Upper lobe of right lung (tissue), 1 donor: ENCODE measurements around the gene SLC1A2. TPM values are rescaled to one million over a fixed set of nuclear protein-coding genes. Genes with fewer than 3 reads are reported as not detected.

Experiments
- ATAC-seq: fragments of 200-7000 bp; cut with Tn5 transposase; one replicate; pipeline ENCODE4 v1.9.1; 2020; ENCODE audit warnings: mild to moderate bottlenecking, moderate library complexity
- DNase-seq: peaks from one replicate; pipeline ENCODE4 v3.0.0-alpha.2; 2020
- H3K27ac ChIP-seq: fragments of 200-600 bp; one replicate; pipeline ENCODE4 v1.8.0; 2022
- H3K27me3 ChIP-seq: fragments of 200-600 bp; one replicate; pipeline ENCODE4 v1.8.0; 2022; ENCODE audit warnings: mild to moderate bottlenecking
- H3K36me3 ChIP-seq: fragments of 200-600 bp; one replicate; pipeline ENCODE4 v1.8.0; 2022
- H3K4me1 ChIP-seq: fragments of 200-600 bp; one replicate; pipeline ENCODE4 v1.8.0; 2022
- H3K4me3 ChIP-seq: fragments of 200-600 bp; one replicate; pipeline ENCODE4 v1.8.0; 2022; ENCODE audit warnings: mild to moderate bottlenecking
- H3K9me3 ChIP-seq: fragments of 200-600 bp; one replicate; pipeline ENCODE4 v1.8.0; 2022
- intact Hi-C: fragments of 100-400 bp; cut with DNase I; formaldehyde crosslinking; loops from one replicate; pipeline ENCODE4 v1.11.0; 2022
- total RNA-seq: library from RNA; stranded (reverse); fragmentation: NEBNext Ultra II Directional; extraction: Animal tissue kit (Norgen Biotek cat#: 25700); gene quantifications from one replicate; pipeline ENCODE4 v1.2.1, GENCODE V29; 2021
- TF ChIP-seq, protein P1 (sequence below): fragments of 200-600 bp; IDR thresholded peaks from one replicate; pipeline ENCODE4 v1.8.0; 2022; ENCODE audit warnings: antibody characterized with exemption
- donor health status: DM: no; HTN: yes; CAD: no; lungs with severe emphysema.

Gene SLC1A2
- total RNA-seq, 1 donor from 2014 or later: 2.5 TPM

DNA sequence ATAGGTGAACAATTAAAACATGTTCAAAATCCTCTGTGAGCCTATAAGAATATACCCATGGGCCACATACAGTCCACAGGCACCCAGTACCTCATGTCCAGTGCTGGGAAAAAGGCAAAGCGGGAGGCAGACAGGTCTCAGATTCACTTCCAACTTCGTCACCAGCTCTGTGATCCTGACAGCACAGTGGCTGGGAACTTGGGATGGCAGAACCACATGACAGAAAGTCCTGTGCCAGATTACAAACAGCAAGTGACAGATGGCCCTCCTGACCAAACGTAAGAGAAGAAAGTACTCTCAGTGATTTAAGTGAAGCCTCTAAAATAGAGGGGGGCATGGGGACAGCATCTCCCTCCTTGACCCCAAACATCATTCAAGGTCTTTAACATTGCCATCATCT lies 5.8 kb downstream of the SLC1A2 start:
- no peak for ATAC-seq
- Histone ChIP-seq H3K9me3 (no peaks in the 10 kb centered on the region), H3K27ac (no peak overlapping the region), H3K36me3 (no peaks in the 10 kb centered on the region), H3K4me3 (no peak overlapping the region), H3K27me3 (peaks cover 24% of the 10 kb centered on the region), H3K4me1 (no peaks in the 10 kb centered on the region)
- TF ChIP-seq, protein P1, sequence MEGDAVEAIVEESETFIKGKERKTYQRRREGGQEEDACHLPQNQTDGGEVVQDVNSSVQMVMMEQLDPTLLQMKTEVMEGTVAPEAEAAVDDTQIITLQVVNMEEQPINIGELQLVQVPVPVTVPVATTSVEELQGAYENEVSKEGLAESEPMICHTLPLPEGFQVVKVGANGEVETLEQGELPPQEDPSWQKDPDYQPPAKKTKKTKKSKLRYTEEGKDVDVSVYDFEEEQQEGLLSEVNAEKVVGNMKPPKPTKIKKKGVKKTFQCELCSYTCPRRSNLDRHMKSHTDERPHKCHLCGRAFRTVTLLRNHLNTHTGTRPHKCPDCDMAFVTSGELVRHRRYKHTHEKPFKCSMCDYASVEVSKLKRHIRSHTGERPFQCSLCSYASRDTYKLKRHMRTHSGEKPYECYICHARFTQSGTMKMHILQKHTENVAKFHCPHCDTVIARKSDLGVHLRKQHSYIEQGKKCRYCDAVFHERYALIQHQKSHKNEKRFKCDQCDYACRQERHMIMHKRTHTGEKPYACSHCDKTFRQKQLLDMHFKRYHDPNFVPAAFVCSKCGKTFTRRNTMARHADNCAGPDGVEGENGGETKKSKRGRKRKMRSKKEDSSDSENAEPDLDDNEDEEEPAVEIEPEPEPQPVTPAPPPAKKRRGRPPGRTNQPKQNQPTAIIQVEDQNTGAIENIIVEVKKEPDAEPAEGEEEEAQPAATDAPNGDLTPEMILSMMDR: no peak
- intact Hi-C loops: no loop called here
- no peak for DNase-seq

DNA sequence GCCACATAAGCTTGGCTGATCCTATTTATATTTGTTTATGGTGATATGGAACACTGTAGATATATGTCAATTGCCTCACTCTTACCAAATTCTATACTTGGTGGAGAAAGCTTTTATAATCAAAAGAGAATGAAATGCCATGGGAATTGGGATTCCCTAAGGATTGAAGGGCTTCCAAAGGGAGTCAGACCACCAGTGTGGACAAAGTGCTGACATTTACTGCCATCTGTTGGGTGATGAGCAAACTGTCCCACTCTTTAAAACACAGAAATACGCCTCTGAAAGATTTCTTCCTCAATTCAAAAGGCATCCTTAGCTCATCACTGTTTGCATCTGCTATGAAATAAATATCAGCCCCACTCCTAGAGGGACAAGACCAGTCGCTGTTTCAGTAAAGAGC lies 7.1 kb downstream of the SLC1A2 start:
- no peak for DNase-seq
- H3K36me3 ChIP-seq: no peaks in the 10 kb centered on the region

DNA sequence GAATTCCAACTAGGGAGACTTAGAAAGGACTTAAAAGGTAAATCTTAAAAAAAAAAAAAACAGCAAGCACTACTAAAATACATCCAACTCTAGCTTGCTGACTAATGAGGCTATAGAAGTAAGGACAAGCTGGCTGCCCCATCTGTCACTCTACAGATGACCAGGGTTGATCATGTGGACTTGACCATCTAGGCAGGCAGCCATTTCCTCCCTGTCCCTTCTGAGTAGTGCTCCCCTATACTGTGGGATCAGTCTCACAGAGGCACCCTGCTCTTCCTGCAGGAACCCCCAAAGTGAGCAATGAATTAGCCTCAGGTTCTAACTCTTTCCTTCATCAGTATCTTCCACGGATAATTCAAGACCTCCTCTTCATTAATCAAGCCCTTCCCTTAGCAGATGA lies 12.3 kb downstream of the SLC1A2 start:
- Histone ChIP-seq H3K9me3 (no peaks in the 10 kb centered on the region), H3K27me3 (peaks cover 15% of the 10 kb centered on the region), H3K4me1 (no peaks in the 10 kb centered on the region), H3K27ac (no peak overlapping the region), H3K4me3 (no peak overlapping the region), H3K36me3 (no peaks in the 10 kb centered on the region)
- intact Hi-C loops: no loop called here
- DNase-seq (no peak), ATAC-seq (no peak)
- TF ChIP-seq, protein P1: no peak

More for the DNA sequence above, 7.1 kb downstream of the SLC1A2 start:
- intact Hi-C loops: no loop called here
- H3K27me3 ChIP-seq: peaks cover 12% of the 10 kb centered on the region
- H3K9me3 ChIP-seq: no peaks in the 10 kb centered on the region
- H3K4me1 ChIP-seq: no peaks in the 10 kb centered on the region
- H3K27ac ChIP-seq: no peak overlapping the region
- no peak overlapping the region for H3K4me3 ChIP-seq
- TF ChIP-seq, protein P1: peak; percentile 34
- ATAC-seq: no peak

DNA sequence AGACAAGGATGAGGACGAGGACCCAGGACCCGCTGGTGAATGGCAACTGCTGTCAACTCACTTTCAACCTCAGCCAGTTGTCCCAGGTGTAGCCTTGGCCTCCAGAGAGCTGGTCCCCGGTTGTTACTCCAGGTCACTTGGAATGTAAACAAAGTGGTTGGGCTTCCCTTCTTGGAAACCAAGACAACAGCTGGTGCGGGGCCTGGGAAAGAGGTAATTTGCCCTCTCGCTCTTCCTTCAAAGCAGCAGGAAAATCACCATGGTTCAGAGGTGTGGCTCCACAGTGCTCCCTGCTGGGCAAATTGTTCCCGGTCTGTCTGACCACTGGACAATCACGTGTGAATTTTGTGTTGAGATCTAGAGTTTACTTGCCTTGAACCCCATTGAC lies 15.0 kb downstream of the SLC1A2 start:
- H3K27ac ChIP-seq: peak overlapping the region; percentile 27

DNA sequence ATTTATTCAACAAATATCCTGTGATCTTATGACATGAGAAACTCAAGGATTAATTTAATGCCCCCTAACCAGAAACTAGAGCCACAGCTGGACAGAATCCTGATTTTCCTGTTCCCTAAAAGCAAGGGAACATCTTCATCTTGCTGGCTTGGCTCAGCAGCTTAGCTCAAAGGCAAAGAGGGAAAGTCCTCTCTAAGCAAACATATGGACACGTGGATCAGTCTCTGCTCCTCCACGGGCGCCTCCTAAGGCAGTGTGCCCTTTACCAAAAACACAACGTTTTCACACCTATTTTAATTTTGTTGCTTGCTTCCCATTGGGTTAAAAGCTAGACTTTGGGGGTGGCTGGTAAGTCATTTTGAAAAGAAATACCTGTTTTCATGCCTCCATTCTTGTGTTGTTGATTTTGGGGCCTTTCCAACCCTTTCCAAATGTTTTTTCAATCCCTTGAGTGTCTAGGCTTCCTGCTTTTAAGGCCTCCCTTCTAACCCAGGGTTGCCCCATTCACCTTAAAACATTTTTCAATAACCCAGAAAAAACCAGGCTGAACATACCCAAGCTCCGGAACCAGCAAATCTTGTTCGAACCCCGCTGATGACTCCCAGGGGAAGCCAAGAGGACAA lies 15.5 kb downstream of the SLC1A2 start:
- intact Hi-C loops: no loop called here
- ATAC-seq: peak; percentile 45
- Histone ChIP-seq H3K27me3 (peaks cover 15% of the 10 kb centered on the region), H3K36me3 (no peaks in the 10 kb centered on the region), H3K4me3 (no peak overlapping the region), H3K4me1 (no peaks in the 10 kb centered on the region), H3K27ac (peak overlapping the region; percentile 27), H3K9me3 (no peaks in the 10 kb centered on the region)
- no peak for DNase-seq
- TF ChIP-seq, protein P1: no peak

More for the DNA sequence above, 15.0 kb downstream of the SLC1A2 start:
- intact Hi-C loops: no loop called here
- Histone ChIP-seq H3K9me3 (no peaks in the 10 kb centered on the region), H3K27me3 (peaks cover 15% of the 10 kb centered on the region), H3K36me3 (no peaks in the 10 kb centered on the region), H3K4me3 (no peak overlapping the region), H3K4me1 (no peaks in the 10 kb centered on the region)
- TF ChIP-seq, protein P1: peak; percentile 49
- DNase-seq (peak; percentile 75), ATAC-seq (peak; percentile 91)
